Measurements from ENCODE around the gene TPM1. TPM values are rescaled to one million over a fixed set of nuclear protein-coding genes. Genes with fewer than 3 reads are reported as not detected.

The TPM1 gene
- total and polyA plus RNA-seq, 10 of the 15 experiments (the other 5 are each of a cell fraction or from before 2014, with no cell fraction given), result 0.43 to 10.0 (median 2.4) TPM

DNA sequence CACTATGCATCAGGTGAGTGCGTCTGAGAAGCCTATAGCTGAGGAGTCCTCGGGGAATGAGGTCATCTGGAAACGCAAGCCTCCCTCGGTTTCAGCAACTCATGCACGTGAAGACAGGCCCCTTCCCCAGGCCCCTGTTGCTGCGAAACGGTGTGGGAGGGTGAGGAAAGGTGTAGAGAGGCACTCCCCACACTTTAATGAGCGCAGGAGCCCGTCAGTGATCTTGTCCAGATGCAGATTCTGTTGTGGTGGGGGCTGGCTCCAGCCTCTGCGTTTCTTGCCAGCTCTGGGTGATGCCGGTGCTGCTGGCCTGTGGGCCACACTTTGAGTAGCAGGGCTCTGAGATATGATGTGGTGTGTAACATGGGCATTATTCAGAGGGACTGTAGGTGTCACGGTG lies 40.5 kb downstream of the TPM1 start (continued):
- TF ChIP-seq ELK1 (IDR thresholded peaks at IDR 0.05; ENCODE audit: low read depth, low read length), result no peak
- no peak for TF ChIP-seq POLR2AphosphoS2 (IDR thresholded peaks at IDR 0.05; ENCODE audit: low read depth, low read length)
- TF ChIP-seq, protein P1, sequence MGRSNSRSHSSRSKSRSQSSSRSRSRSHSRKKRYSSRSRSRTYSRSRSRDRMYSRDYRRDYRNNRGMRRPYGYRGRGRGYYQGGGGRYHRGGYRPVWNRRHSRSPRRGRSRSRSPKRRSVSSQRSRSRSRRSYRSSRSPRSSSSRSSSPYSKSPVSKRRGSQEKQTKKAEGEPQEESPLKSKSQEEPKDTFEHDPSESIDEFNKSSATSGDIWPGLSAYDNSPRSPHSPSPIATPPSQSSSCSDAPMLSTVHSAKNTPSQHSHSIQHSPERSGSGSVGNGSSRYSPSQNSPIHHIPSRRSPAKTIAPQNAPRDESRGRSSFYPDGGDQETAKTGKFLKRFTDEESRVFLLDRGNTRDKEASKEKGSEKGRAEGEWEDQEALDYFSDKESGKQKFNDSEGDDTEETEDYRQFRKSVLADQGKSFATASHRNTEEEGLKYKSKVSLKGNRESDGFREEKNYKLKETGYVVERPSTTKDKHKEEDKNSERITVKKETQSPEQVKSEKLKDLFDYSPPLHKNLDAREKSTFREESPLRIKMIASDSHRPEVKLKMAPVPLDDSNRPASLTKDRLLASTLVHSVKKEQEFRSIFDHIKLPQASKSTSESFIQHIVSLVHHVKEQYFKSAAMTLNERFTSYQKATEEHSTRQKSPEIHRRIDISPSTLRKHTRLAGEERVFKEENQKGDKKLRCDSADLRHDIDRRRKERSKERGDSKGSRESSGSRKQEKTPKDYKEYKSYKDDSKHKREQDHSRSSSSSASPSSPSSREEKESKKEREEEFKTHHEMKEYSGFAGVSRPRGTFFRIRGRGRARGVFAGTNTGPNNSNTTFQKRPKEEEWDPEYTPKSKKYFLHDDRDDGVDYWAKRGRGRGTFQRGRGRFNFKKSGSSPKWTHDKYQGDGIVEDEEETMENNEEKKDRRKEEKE (IDR thresholded peaks at IDR 0.05), result no peak
- TF ChIP-seq ASH2L (IDR thresholded peaks at IDR 0.05; ENCODE audit: borderline replicate concordance, low read depth), result no peak
- TF ChIP-seq ZNF622 (IDR thresholded peaks at IDR 0.05), result no peak
- no peak for TF ChIP-seq EED (IDR thresholded peaks at IDR 0.05; ENCODE audit: low read depth)

DNA sequence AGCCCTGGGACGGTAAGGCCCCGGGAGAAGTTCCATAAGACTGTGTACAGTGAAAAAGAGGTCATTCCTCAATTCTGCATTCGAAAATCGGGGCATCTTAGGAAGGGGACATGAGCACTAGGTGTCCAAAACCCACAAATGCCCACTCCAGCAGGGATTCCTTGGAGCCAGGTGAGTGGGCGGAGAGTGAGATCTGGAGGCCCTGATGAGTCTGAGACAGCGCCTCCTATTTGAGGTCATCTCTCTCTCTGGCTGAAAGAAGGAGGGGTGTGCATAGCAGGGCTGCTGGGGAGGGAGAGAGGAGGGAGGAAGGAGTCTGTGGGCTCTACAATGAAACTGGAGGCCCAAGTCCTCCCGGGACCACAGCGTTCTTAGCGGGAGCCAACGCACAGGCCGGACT lies 41.0 kb downstream of the TPM1 start:
- ChIA-PET CTCF (interaction anchor here (1.6 kb wide), 1 partner anchor 36 kb away, joined by 4 read pairs; no protein-coding TSS in a partner anchor), POLR2A (no interaction called here), RAD21 (ENCODE audit: unreplicated experiment) (no interaction called here), SMC1A (ENCODE audit: uncharacterized antibody, unreplicated experiment) (no interaction called here)
- Histone ChIP-seq H4K20me1 (ENCODE audit: control insufficient read depth, insufficient read depth) (no peaks in the 10 kb centered on the region; the same call in 1 of the 2 replicates), H3K27ac (ENCODE audit: control insufficient read depth, insufficient read depth) (no peak overlapping the region), H3K4me2 (ENCODE audit: control insufficient read depth, insufficient read depth) (no peak overlapping the region), H3K4me3 (no peak overlapping the region), H3K9me3 (replicated peaks; ENCODE audit: control insufficient read depth, insufficient read depth, low read length) (no peaks in the 10 kb centered on the region), H3K36me3 (ENCODE audit: control insufficient read depth in 2 of 2, insufficient read depth in 2 of 2, low read length in 1 of 2) (no peaks in the 10 kb centered on the region), H3K79me2 (ENCODE audit: control insufficient read depth, insufficient read depth, low read length) (no peaks in the 10 kb centered on the region), H3K4me1 (ENCODE audit: control insufficient read depth, insufficient read depth, low read length) (no peaks in the 10 kb centered on the region), H3K9ac (ENCODE audit: control insufficient read depth, insufficient read depth, low read length) (no peak overlapping the region), H3K27me3 (replicated peaks in 1 of 2; ENCODE audit: control insufficient read depth in 2 of 2, insufficient read depth in 2 of 2, low read length in 1 of 2) (no peaks in the 10 kb centered on the region), H2AFZ (ENCODE audit: control insufficient read depth, low read depth, low read length) (no peak overlapping the region)
- FAIRE-seq, result no peak
- no peak for TF ChIP-seq TCF12 (IDR thresholded peaks at IDR 0.05; ENCODE audit: low read depth, low read length)
- TF ChIP-seq MYC (IDR thresholded peaks at IDR 0.05; ENCODE audit: insufficient read depth, insufficient read length, insufficient replicate concordance, low read length, severe bottlenecking), result no peak
- no peak for TF ChIP-seq TCF7 (IDR thresholded peaks at IDR 0.05; ENCODE audit: borderline replicate concordance)
- no peak for TF ChIP-seq ZBED1 (IDR thresholded peaks at IDR 0.05; ENCODE audit: borderline replicate concordance)
- intact Hi-C loops (cut with micrococcal nuclease; ENCODE audit: unreplicated experiment) (no loop called here), in situ Hi-C loops (cut with MboI) (loop anchor here (10.0 kb wide), 1 partner anchor 309 kb away; no protein-coding TSS in a partner anchor)
- 63% methylated on average over 11 of the region's 11 CpGs for WGBS (ENCODE audit: insufficient coverage, insufficient replicate concordance, low lambda C conversion rate, missing lambda C conversion rate)
- no peak for ATAC-seq
- BruUV-seq (replicated peaks), result no TSS peak
- DNase-seq (ENCODE audit: low read depth, low spot score), result no peak

Data from GM12878 (cell line).